Activated CD4-positive, alpha-beta T cell treated with anti-CD3 and anti-CD28 coated beads for 24 hours (primary cell): ENCODE measurements around the gene MINK1.
"Not testable (repeated sequence)": the region's sequence is repeated elsewhere in the genome, so short reads cannot be mapped to it uniquely, and the experiment has no call there.

ENCODE experiments used
- DNase-seq, 2 donors: peaks; one replicate each; pipeline ENCODE4 v3.0.0-alpha.2; 2020; ENCODE audit warnings: low read depth in 2 of 2

The MINK1 gene

GRCh38 chr17:4846635-4847390, 13.7 kb downstream of the MINK1 start:
- no peak for DNase-seq

GRCh38 chr17:4849011-4849536, 15.9 kb downstream of the MINK1 start:
- no peak for DNase-seq

- no peak for DNase-seq
Observed at GRCh38 chr17:4850246-4850645, 17.1 kb downstream of the MINK1 start.

GRCh38 chr17:4851084-4851483, 17.9 kb downstream of the MINK1 start:
- no peak for DNase-seq

- DNase-seq = no peak
Observed at GRCh38 chr17:4852567-4853207, 19.5 kb downstream of the MINK1 start.

DNA sequence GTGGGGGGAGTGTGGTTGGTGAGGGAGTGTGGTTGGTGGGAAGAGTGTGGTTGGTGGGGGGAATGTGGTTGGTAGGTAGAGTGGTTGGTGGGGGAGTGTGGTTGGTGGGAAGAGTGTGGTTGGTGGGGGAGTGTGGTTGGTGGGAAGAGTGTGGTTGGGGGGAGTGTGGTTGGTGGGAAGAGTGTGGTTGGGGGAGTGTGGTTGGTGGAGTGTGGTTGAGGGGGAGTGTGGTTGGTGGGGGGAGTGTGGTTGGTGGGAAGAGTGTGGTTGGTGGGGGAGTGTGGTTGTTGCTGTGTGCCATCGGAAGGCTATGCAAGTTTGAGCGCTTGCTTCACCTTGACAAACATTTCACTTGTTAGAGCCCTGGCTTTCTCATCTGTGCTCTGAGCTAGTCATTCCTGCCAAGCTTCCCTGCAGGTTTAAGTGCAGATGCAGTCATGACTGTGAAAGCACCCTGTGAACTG, 20.1 kb downstream of the MINK1 start:
- DNase-seq = no peak

GRCh38 chr17:4854111-4854681, 21.1 kb downstream of the MINK1 start:
- no peak for DNase-seq

DNA sequence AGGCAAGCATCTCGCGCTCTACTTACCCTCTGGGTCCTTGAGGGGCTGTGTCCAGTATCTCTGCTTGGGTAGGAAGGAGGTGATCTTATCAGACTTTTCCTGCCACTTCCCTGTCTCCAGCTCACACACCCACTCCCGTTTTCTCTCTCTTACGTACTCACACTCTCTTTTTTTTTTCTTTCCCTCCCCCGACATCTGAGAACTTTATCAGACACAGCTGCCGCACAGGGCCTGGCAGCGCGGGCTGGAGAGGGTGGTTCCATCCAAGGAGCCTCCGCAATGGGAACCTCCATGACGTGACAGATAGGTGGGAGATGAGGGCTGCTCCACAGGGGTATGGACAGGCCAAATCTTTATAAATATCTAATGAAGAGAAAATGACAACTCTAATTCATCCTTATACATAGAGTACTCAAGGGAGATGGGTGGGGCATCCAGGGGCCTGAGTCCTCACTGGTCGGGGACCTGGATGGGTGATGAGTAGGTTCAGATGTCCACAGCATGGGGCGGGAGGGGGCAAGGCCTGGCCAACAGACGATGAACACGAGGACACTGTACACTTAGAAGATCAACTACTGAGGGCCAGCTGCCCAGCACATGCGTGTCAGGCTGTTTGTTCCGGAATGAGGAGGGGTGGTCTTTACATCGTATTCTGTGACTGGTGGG, 23.3 kb downstream of the MINK1 start:
- no peak for DNase-seq

GRCh38 chr17:4856937-4857314, 23.8 kb downstream of the MINK1 start:
- no peak for DNase-seq

- DNase-seq = not testable (repeated sequence)
Observed at GRCh38 chr17:4857347-4857746, 24.2 kb downstream of the MINK1 start.

- DNase-seq = no peak
Observed at GRCh38 chr17:4858068-4858881, 25.1 kb downstream of the MINK1 start.

- no peak for DNase-seq
Observed at GRCh38 chr17:4858882-4859260, 25.7 kb downstream of the MINK1 start.

DNA sequence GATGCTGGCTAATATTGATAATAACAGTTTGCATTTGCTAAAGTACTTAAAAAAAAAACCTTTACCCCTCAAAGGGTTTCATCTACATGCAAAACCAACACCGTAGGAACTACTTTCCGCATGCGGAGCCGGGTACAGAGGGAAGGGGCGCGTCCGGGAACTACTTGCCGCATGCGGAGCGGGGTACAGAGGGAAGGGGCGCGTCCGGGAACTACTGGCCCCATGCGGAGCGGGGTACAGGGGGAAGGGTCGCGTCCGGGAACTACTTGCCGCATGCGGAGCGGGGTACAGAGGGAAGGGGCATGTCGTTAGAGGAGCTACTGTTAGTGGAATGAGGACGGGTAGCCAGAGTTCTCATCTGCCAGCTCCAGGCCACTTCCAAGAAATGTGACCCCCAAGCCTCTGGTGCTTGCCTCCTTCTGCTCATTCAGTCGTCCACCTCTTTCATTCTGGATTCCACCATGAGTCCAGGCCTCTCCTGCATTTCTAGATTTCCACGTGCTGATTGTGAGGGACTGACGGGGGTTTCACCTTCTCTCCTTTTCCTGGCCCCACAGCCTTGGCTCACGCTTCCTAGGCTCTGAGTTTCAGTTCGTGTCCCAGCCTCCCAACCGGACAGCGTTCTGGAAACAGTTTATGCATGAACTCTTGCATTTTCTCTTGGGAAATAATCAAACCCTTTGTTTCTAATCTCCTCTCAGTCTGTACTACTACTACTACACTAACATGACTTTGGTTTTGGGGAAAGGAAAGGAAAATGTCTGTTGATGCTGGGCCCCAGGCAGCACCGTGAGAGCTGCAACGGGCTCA, 26.9 kb downstream of the MINK1 start:
- no peak for DNase-seq

DNA sequence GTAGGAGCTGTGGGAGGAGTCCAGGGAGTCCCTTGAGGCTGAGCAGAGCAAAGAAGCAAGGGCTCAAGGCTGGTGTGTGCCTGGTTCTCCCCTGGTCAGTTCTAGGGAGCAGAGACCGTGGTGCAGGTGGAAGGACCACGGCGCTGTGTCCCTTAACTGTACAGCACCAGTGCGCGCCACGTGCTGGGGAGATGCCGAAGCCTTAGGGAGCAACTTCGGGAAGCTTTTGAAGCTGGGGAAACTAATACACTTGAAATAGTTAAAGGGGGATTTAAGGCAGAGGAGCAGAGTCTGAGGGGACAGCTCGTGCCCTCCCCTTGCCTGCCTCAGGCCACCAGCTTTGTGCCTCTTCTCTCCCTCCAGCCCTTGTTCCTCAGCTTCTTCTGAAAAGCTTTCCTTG, 27.5 kb downstream of the MINK1 start:
- DNase-seq = no peak

DNA sequence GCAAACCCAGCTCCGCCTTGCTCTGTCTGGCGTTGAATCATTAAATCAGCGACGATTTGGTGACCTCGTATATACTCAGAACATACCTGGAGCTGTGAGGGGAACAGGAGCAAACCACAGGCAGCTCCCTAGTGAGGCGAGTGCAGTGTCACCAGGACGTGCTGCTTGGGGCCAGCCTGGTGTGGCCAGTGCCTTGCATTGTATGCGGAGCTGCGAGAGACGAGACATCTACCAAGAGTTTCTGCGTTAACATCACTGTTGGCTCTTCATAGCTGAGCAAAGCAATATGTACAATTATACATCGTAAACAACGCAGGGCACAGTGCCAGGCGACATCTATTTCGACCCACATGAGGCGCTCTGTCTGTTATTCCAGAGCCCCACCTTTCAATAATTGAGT, 27.9 kb downstream of the MINK1 start:
- no peak for DNase-seq

- no peak for DNase-seq
Observed at GRCh38 chr17:4862720-4863119, 29.6 kb downstream of the MINK1 start.

DNA sequence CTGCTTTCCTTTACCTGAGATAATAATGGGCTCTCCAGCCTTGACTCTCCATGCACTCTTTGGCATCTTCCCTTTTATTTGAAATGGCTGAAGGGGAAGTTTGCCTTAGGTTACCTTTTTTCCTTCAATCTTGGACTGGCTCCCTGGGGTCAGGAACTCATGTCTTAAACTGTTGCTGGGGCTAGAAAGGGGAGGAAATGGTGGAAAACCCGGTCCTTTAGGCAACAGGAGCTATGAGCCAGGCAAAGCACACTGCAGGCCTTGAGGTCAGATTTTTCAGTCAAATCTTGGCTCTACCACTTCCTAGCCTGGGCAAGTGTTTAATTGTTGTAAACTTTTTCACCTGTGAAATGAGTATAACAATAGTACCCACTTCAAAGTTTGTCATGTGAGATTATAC, 30.2 kb downstream of the MINK1 start:
- DNase-seq = no peak

GRCh38 chr17:4867535-4867934, 34.4 kb downstream of the MINK1 start:
- not testable (repeated sequence) for DNase-seq

DNA sequence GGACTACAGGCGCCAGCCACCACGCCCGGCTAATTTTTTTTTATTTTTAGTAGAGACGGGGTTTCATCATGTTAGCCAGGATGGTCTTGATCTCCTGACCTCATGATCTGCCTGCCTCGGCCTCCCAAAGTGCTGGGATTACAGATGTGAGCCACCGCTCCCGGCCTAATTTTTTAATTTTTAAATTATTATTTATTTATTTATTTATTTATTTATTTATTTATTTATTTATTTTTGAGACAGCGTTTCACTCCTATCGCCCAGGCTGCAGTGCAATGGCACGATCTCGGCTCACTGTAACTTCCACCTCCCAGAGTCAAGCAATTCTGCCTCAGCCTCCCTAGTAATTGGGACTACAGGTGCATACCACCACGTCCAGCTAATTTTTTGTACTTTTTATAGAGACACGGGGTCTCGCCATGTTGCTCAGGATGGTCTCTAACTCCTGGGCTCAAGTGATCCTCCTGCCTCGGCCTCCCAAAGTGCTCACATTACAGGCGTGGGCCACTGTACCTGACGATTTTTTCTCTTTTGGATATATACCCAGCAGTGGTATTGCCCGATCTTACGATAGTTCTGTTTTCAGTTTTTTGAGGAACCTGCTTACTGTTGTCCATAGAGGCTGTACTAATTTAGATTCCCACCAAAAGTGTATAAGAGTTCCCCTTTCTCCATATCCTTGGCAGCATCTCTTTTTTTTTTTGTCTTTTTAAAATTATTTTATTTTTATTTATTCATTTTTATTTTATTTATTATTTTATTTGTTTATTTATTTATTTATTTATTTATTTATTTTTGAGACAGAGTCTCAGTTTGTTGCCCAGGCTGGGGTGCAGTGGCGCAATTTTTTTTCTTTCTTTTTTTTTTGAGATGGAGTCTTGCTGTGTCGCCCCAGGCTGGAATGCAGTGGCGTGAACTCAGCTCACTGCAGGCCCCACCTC, 36.2 kb downstream of the MINK1 start:
- DNase-seq = not testable (repeated sequence)
